AG04450 (cell line): Measurements from ENCODE around the gene PRDX1. TPM values are rescaled to one million over a fixed set of nuclear protein-coding genes. Genes with fewer than 3 reads are reported as not detected.

Experiments used
- CTCF ChIA-PET: fragments of 300-600, 350-600 bp; formaldehyde crosslinking; extraction: SDS; loops from one replicate; lab custom pipeline; 2022; ENCODE audit warnings: antibody characterized with exemption, inconsistent platforms; lab: Charles Lee
- POLR2A ChIA-PET: fragments of 350-600 bp; formaldehyde crosslinking; extraction: SDS; loops from one replicate; lab custom pipeline; 2021; ENCODE audit warnings: antibody characterized with exemption, inconsistent platforms; lab: Yijun Ruan, JAX
- DNase-seq: peaks from one replicate; pipeline ENCODE4 v3.0.0-alpha.2; 2011; ENCODE audit warnings: low read depth, low spot score
- H3K27ac ChIP-seq: one replicate; pipeline ENCODE4 v1.5.1; 2012; ENCODE audit warnings: low read depth, low read length, control low read depth
- H3K27me3 ChIP-seq: one replicate; pipeline ENCODE4 v1.6.0; 2012; ENCODE audit warnings: low read length; ENCODE audit not compliant: control insufficient read depth, insufficient read depth
- H3K4me3 ChIP-seq: 2 replicates; pipeline ENCODE4 v1.5.1; 2011; ENCODE audit warnings: mild to moderate bottlenecking, low read depth, low read length, control low read depth
- H3K9me3 ChIP-seq: 2 replicates; pipeline ENCODE4 v1.5.1; 2012; ENCODE audit warnings: low read length; ENCODE audit not compliant: control insufficient read depth, insufficient read depth
- polyA plus RNA-seq: library from polyadenylated mRNA; depleted of rRNA; stranded (reverse); fragments of >200 nt; gene quantifications from 2 replicates; pipeline ENCODE4 v1.2.3, GENCODE V29; 2011
- TF ChIP-seq, protein P1 (sequence below): IDR thresholded peaks from 2 replicates; pipeline ENCODE4 v1.5.1; 2011; ENCODE audit warnings: low read depth, low read length, control low read depth, inconsistent platforms

The PRDX1 gene
- polyA plus RNA-seq, 1 experiment = 1,110 TPM

- POLR2A ChIA-PET = interaction anchor here (5.2 kb wide), 1 partner anchor 33 kb away, joined by 33 read pairs; the partner anchor contains the start of gene PRDX1
- CTCF ChIA-PET = interaction anchor here (0.6 to 10.0 kb wide), 5 partner anchors 10 to 702 kb away, joined by 3 to 456 read pairs (median 3); no protein-coding TSS in a partner anchor
- H3K27me3 ChIP-seq = no peaks in the 10 kb centered on the region
- H3K27ac ChIP-seq = no peak overlapping the region
- H3K4me3 ChIP-seq = no peak overlapping the region
- H3K9me3 ChIP-seq = no peaks in the 10 kb centered on the region; the same call in 1 of the 2 replicates
- TF ChIP-seq, protein P1, sequence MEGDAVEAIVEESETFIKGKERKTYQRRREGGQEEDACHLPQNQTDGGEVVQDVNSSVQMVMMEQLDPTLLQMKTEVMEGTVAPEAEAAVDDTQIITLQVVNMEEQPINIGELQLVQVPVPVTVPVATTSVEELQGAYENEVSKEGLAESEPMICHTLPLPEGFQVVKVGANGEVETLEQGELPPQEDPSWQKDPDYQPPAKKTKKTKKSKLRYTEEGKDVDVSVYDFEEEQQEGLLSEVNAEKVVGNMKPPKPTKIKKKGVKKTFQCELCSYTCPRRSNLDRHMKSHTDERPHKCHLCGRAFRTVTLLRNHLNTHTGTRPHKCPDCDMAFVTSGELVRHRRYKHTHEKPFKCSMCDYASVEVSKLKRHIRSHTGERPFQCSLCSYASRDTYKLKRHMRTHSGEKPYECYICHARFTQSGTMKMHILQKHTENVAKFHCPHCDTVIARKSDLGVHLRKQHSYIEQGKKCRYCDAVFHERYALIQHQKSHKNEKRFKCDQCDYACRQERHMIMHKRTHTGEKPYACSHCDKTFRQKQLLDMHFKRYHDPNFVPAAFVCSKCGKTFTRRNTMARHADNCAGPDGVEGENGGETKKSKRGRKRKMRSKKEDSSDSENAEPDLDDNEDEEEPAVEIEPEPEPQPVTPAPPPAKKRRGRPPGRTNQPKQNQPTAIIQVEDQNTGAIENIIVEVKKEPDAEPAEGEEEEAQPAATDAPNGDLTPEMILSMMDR = no peak
- DNase-seq = no peak
Measured at GRCh38 chr1:45488666-45489377, 32.9 kb downstream of the PRDX1 start.

- DNase-seq = no peak
- Histone ChIP-seq H3K9me3 (no peaks in the 10 kb centered on the region; the same call in 1 of the 2 replicates), H3K27ac (no peak overlapping the region), H3K4me3 (no peak overlapping the region), H3K27me3 (no peaks in the 10 kb centered on the region)
- CTCF ChIA-PET = interaction anchor here (0.6 kb wide), 1 partner anchor 126 kb away, joined by 5 read pairs; no protein-coding TSS in a partner anchor
- POLR2A ChIA-PET = no interaction called here
- TF ChIP-seq, protein P1 = no peak
Measured at GRCh38 chr1:45485949-45486348, 35.7 kb downstream of the PRDX1 start.

- ChIA-PET POLR2A (no interaction called here), CTCF (no interaction called here)
- no peak overlapping the region for H3K4me3 ChIP-seq
- no peak overlapping the region for H3K27ac ChIP-seq
- no peaks in the 10 kb centered on the region for H3K9me3 ChIP-seq
- no peak for DNase-seq
- no peaks in the 10 kb centered on the region for H3K27me3 ChIP-seq
- TF ChIP-seq, protein P1 = no peak
Measured at GRCh38 chr1:45479039-45479748, 42.5 kb downstream of the PRDX1 start.

DNA sequence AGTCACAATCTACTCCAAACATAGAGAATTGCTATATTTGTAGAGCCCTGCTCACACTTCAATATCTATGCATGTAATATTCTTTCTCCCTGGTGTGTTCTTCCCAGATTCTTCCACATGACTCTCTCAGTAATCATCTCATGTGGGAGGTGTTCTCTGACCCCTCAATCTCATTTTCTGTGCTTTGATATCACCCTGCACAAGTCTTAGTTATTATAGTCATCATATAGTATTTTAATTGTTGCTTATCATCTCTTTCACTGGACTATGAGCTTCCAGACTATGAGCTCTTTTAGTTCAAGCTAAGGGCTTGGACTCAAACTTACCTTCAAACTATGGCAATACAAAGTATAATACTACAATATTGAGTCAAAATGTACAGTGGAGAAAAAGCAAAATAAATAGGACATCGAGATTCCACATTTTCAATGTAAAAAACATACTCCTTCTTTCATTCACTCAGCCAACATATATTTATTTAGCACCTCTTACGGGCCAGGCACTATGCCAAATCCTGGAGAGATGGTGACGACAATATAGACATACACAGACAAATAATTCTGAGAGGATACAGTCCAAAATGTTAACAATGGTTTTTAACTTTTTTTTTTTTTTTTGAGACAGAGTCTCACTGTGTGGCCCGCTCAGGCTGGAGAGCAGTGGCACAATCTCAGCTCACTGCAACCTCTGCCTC, 43.4 kb downstream of the PRDX1 start:
- H3K27me3 ChIP-seq = no peaks in the 10 kb centered on the region
- ChIA-PET POLR2A (interaction anchor here (1.2 kb wide), 1 partner anchor 44 kb away, joined by 3 read pairs; the partner anchor contains the start of gene PRDX1), CTCF (no interaction called here)
- DNase-seq = no peak
- no peaks in the 10 kb centered on the region for H3K9me3 ChIP-seq
- TF ChIP-seq, protein P1 = no peak
- H3K27ac ChIP-seq = no peak overlapping the region
- H3K4me3 ChIP-seq = no peak overlapping the region
